PC-9 (cell line): Measurements from ENCODE around the gene FIGN.

Experiments
- EZH2 ChIP-seq: fragments of 200-600 bp; sonication (generic); IDR thresholded peaks from 2 replicates; pipeline ENCODE4 v1.8.0; 2017; ENCODE audit warnings: antibody characterized with exemption, low read depth
- TF ChIP-seq, protein P1 (sequence below): fragments of 200-600 bp; sonication (generic); conservative IDR thresholded peaks from 2 replicates; pipeline ENCODE4 v1.6.1; 2017; ENCODE audit warnings: mixed run types, antibody characterized with exemption, mild to moderate bottlenecking, moderate library complexity

GRCh38 chr2:163733956-163734355, 1.9 kb downstream of the FIGN start:
- TF ChIP-seq, protein P1, sequence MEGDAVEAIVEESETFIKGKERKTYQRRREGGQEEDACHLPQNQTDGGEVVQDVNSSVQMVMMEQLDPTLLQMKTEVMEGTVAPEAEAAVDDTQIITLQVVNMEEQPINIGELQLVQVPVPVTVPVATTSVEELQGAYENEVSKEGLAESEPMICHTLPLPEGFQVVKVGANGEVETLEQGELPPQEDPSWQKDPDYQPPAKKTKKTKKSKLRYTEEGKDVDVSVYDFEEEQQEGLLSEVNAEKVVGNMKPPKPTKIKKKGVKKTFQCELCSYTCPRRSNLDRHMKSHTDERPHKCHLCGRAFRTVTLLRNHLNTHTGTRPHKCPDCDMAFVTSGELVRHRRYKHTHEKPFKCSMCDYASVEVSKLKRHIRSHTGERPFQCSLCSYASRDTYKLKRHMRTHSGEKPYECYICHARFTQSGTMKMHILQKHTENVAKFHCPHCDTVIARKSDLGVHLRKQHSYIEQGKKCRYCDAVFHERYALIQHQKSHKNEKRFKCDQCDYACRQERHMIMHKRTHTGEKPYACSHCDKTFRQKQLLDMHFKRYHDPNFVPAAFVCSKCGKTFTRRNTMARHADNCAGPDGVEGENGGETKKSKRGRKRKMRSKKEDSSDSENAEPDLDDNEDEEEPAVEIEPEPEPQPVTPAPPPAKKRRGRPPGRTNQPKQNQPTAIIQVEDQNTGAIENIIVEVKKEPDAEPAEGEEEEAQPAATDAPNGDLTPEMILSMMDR = no peak
- TF ChIP-seq EZH2 = no peak
